NB4 (cell line): ENCODE measurements around the gene OR51A7.

Experiments used
- DNase-seq: peaks from one replicate; pipeline ENCODE4 v3.0.0; 2010; ENCODE audit warnings: low read depth
- H3K4me3 ChIP-seq: one replicate; pipeline ENCODE4 v1.5.1; 2011; ENCODE audit warnings: mild to moderate bottlenecking, low read depth, low read length, moderate library complexity
- CTCF ChIP-seq: IDR thresholded peaks from one replicate; pipeline ENCODE4 v1.5.1; 2012; ENCODE audit warnings: low read depth, low read length
- MAX ChIP-seq: IDR thresholded peaks from 2 replicates; pipeline ENCODE4 v1.6.1; 2011; ENCODE audit warnings: low read depth, low read length
- MYC ChIP-seq: IDR thresholded peaks from 2 replicates; pipeline ENCODE4 v1.6.1; 2011; ENCODE audit warnings: low read depth, low read length
- POLR2A ChIP-seq: IDR thresholded peaks from 2 replicates; pipeline ENCODE4 v1.6.1; 2011; ENCODE audit warnings: mild to moderate bottlenecking; ENCODE audit not compliant: insufficient read length; ENCODE audit errors: extremely low read depth

OR51A7 gene

GRCh38 chr11:4881860-4882500 lies 21.6 kb upstream of the OR51A7 start, which contains the start of gene OR51T1:
Gene OR51T1 (plus strand): TSS chr11:4881900. CDS start chr11:4881900, 0 bp downstream.
- DNase-seq, result no peak

GRCh38 chr11:4882543-4882942 lies 21.0 kb upstream of the OR51A7 start:
- H3K4me3 ChIP-seq, result no peak overlapping the region
- TF ChIP-seq MAX, result no peak
- no peak for TF ChIP-seq POLR2A
- TF ChIP-seq CTCF, result no peak
- TF ChIP-seq MYC, result no peak
- DNase-seq, result no peak

More at GRCh38 chr11:4881860-4882500, 21.6 kb upstream of the OR51A7 start, which contains the start of gene OR51T1:
- TF ChIP-seq MAX (no peak), MYC (no peak), CTCF (no peak), POLR2A (no peak)
- no peak within 1 kb of the TSS for H3K4me3 ChIP-seq

GRCh38 chr11:4884361-4884760 lies 19.2 kb upstream of the OR51A7 start:
- TF ChIP-seq CTCF, result no peak
- TF ChIP-seq MYC, result no peak
- no peak for TF ChIP-seq MAX
- no peak for TF ChIP-seq POLR2A
- H3K4me3 ChIP-seq, result no peak overlapping the region
- DNase-seq, result no peak

- no peak for DNase-seq
- TF ChIP-seq MAX, result no peak
- no peak for TF ChIP-seq POLR2A
- no peak for TF ChIP-seq MYC
- TF ChIP-seq CTCF, result no peak
- no peak overlapping the region for H3K4me3 ChIP-seq
These were observed 17.4 kb upstream of the OR51A7 start for GRCh38 chr11:4886186-4886585.

GRCh38 chr11:4887591-4887990 lies 16.0 kb upstream of the OR51A7 start:
- H3K4me3 ChIP-seq, result no peak overlapping the region
- DNase-seq, result no peak
- TF ChIP-seq MYC (no peak), CTCF (no peak), POLR2A (no peak), MAX (no peak)
